IPS-15b (cell line): Measurements from ENCODE around the gene TVP23A.
"Not testable (repeated sequence)": the region's sequence is repeated elsewhere in the genome, so short reads cannot be mapped to it uniquely, and the experiment has no call there.

ENCODE experiments used
- H3K27me3 ChIP-seq: one replicate; pipeline ENCODE4 v1.6.1; 2013; ENCODE audit warnings: low read length; ENCODE audit not compliant: control insufficient read depth, insufficient read depth
- H3K36me3 ChIP-seq: one replicate; pipeline ENCODE4 v1.6.1; 2013; ENCODE audit warnings: low read length; ENCODE audit not compliant: control insufficient read depth, insufficient read depth
- H3K4me1 ChIP-seq: one replicate; pipeline ENCODE4 v1.6.1; 2013; ENCODE audit warnings: mild to moderate bottlenecking, low read length; ENCODE audit not compliant: control insufficient read depth, insufficient read depth
- H3K4me3 ChIP-seq: one replicate; pipeline ENCODE4 v1.5.1; 2013; ENCODE audit warnings: low read depth, low read length
- H3K9ac ChIP-seq: one replicate; pipeline ENCODE4 v1.6.1; 2013; ENCODE audit warnings: low read depth, mild to moderate bottlenecking, low read length
- H3K9me3 ChIP-seq: one replicate; pipeline ENCODE4 v1.6.1; 2013; ENCODE audit warnings: mild to moderate bottlenecking, low read length; ENCODE audit not compliant: control insufficient read depth, insufficient read depth

TVP23A gene

DNA sequence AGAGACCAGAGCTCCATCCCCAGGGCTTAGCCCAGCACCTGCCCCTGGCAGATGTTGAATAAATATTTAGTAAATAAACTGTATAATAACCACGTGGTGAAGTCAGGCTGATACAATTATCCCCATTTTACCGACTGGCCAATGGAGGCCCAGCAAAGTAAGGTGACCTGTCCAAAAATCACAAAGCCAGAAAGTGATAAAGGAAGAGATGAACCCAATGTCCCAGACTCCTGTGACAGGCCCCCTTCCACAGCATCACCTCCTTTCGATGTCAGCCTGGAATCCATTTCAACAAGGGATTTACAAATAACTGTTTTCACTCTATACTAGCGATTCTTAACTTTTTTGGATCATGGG, 5.5 kb downstream of the TVP23A start:
- Histone ChIP-seq H3K9me3 (no peaks in the 10 kb centered on the region), H3K9ac (no peak overlapping the region), H3K4me1 (no peaks in the 10 kb centered on the region), H3K27me3 (peaks cover 3% of the 10 kb centered on the region), H3K36me3 (no peaks in the 10 kb centered on the region), H3K4me3 (no peak overlapping the region)

DNA sequence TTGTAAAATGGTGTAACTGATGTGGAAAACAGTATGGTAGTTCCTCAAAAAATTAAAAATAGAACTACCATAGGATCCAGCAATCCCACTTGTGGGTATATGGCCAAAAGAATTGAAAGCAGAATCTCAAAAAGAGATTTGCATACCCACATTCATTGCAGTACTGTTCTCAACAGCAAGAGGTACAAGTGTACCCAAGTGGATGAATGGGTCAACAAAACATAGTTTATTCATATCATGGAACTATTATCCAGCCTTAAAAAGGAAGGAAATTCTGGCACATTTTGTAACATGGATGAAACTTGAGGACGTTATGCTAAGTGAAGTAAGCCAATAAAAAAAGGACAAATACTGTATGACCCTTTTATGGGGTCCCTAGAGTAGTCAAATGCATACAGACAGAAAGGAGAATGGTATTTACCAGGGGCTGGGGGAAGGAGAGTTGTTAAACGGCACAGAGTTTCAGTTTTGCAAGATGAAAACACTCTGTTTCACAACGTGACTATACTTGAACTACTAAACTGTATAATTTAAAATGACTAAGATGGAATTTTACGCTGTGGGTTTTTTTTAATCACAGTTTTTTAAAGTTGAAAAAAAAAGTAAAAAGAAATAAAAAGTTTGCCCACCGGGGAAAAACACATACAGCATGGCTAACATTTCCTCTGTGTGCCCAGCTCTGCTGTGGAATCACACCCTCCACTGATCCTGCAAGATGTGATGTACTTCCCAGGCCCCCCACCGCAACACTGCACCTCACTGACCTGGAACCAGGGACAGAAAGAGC, 6.1 kb downstream of the TVP23A start:
- Histone ChIP-seq H3K4me3 (no peak overlapping the region), H3K9me3 (no peaks in the 10 kb centered on the region), H3K27me3 (no peaks in the 10 kb centered on the region), H3K9ac (no peak overlapping the region), H3K36me3 (no peaks in the 10 kb centered on the region), H3K4me1 (no peaks in the 10 kb centered on the region)

- Histone ChIP-seq H3K4me1 (no peaks in the 10 kb centered on the region), H3K27me3 (no peaks in the 10 kb centered on the region), H3K9ac (no peak overlapping the region), H3K36me3 (no peaks in the 10 kb centered on the region), H3K4me3 (no peak overlapping the region), H3K9me3 (no peaks in the 10 kb centered on the region)
These were observed 8.9 kb downstream of the TVP23A start for GRCh38 chr16:10809706-10810105.

- Histone ChIP-seq H3K27me3 (no peaks in the 10 kb centered on the region), H3K9me3 (no peaks in the 10 kb centered on the region), H3K36me3 (no peaks in the 10 kb centered on the region), H3K9ac (no peak overlapping the region), H3K4me1 (no peaks in the 10 kb centered on the region), H3K4me3 (no peak overlapping the region)
These were observed 9.7 kb downstream of the TVP23A start for GRCh38 chr16:10808850-10809249.

- no peaks in the 10 kb centered on the region for H3K9me3 ChIP-seq
- no peak overlapping the region for H3K9ac ChIP-seq
- no peaks in the 10 kb centered on the region for H3K36me3 ChIP-seq
- no peak overlapping the region for H3K4me3 ChIP-seq
- no peaks in the 10 kb centered on the region for H3K4me1 ChIP-seq
- no peaks in the 10 kb centered on the region for H3K27me3 ChIP-seq
These were observed 10.4 kb downstream of the TVP23A start for GRCh38 chr16:10808218-10808617.

GRCh38 chr16:10806698-10807097, 11.9 kb downstream of the TVP23A start:
- no peaks in the 10 kb centered on the region for H3K4me1 ChIP-seq
- H3K4me3 ChIP-seq = no peak overlapping the region
- no peak overlapping the region for H3K9ac ChIP-seq

GRCh38 chr16:10805334-10805733, 13.3 kb downstream of the TVP23A start:
- no peak overlapping the region for H3K9ac ChIP-seq
- H3K4me3 ChIP-seq = no peak overlapping the region
- no peaks in the 10 kb centered on the region for H3K9me3 ChIP-seq
- no peaks in the 10 kb centered on the region for H3K36me3 ChIP-seq
- H3K27me3 ChIP-seq = no peaks in the 10 kb centered on the region
- no peaks in the 10 kb centered on the region for H3K4me1 ChIP-seq

More at GRCh38 chr16:10806698-10807097, 11.9 kb downstream of the TVP23A start:
- Histone ChIP-seq H3K27me3 (no peaks in the 10 kb centered on the region), H3K36me3 (no peaks in the 10 kb centered on the region), H3K9me3 (no peaks in the 10 kb centered on the region)

- H3K9ac ChIP-seq = no peak overlapping the region
- no peaks in the 10 kb centered on the region for H3K36me3 ChIP-seq
- no peak overlapping the region for H3K4me3 ChIP-seq
- no peaks in the 10 kb centered on the region for H3K27me3 ChIP-seq
- H3K4me1 ChIP-seq = no peaks in the 10 kb centered on the region
- H3K9me3 ChIP-seq = no peaks in the 10 kb centered on the region
These were observed 18.9 kb downstream of the TVP23A start for GRCh38 chr16:10799736-10800135.

- Histone ChIP-seq H3K4me3 (no peak overlapping the region), H3K36me3 (no peaks in the 10 kb centered on the region), H3K4me1 (peaks cover 3% of the 10 kb centered on the region), H3K9me3 (no peaks in the 10 kb centered on the region), H3K27me3 (no peaks in the 10 kb centered on the region), H3K9ac (no peak overlapping the region)
These were observed 27.5 kb downstream of the TVP23A start for GRCh38 chr16:10791048-10791447.

- not testable (repeated sequence) for H3K9me3 ChIP-seq
These were observed 30.0 kb downstream of the TVP23A start for GRCh38 chr16:10788630-10789029.

DNA sequence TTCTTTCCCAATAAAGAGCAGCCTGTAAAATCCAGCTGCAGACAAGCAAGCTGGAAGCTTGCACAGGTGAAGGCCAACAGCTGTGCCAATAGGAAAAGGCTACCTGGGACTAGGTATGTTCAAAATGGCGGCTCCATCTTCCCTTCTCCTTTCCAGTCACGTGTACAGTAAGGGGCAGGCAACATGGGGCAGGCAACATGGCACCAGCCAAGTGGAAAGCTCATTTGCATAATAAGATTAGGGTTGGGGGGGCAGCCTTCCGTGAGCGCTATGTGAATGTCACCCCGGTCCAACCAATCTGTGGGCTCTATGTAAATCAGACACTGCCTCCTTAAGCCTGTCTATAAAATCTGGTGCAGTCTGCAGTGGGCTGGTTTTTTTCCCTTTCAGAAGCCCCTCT, 31.3 kb downstream of the TVP23A start:
- H3K9me3 ChIP-seq = no peaks in the 10 kb centered on the region
- H3K36me3 ChIP-seq = no peaks in the 10 kb centered on the region
- no peak overlapping the region for H3K4me3 ChIP-seq
- H3K4me1 ChIP-seq = peaks cover 3% of the 10 kb centered on the region
- H3K9ac ChIP-seq = no peak overlapping the region
- H3K27me3 ChIP-seq = no peaks in the 10 kb centered on the region

More at GRCh38 chr16:10788630-10789029, 30.0 kb downstream of the TVP23A start:
- not testable (repeated sequence) for H3K9ac ChIP-seq, H3K4me1 ChIP-seq, H3K36me3 ChIP-seq, H3K27me3 ChIP-seq, H3K4me3 ChIP-seq

- Histone ChIP-seq H3K9ac (no peak overlapping the region), H3K4me1 (peaks cover 3% of the 10 kb centered on the region), H3K36me3 (no peaks in the 10 kb centered on the region), H3K27me3 (no peaks in the 10 kb centered on the region), H3K4me3 (no peak overlapping the region), H3K9me3 (no peaks in the 10 kb centered on the region)
These were observed 36.0 kb downstream of the TVP23A start for GRCh38 chr16:10782628-10783027.
